AG04450 (cell line): ENCODE measurements around the gene CD200. TPM values are rescaled to one million over a fixed set of nuclear protein-coding genes. Genes with fewer than 3 reads are reported as not detected.

Experiments used
- CTCF ChIA-PET: fragments of 300-600, 350-600 bp; formaldehyde crosslinking; extraction: SDS; loops from one replicate; lab custom pipeline; 2022; ENCODE audit warnings: antibody characterized with exemption, inconsistent platforms; lab: Charles Lee
- POLR2A ChIA-PET: fragments of 350-600 bp; formaldehyde crosslinking; extraction: SDS; loops from one replicate; lab custom pipeline; 2021; ENCODE audit warnings: antibody characterized with exemption, inconsistent platforms; lab: Yijun Ruan, JAX
- DNase-seq: peaks from one replicate; pipeline ENCODE4 v3.0.0-alpha.2; 2011; ENCODE audit warnings: low read depth, low spot score
- H3K27ac ChIP-seq: one replicate; pipeline ENCODE4 v1.5.1; 2012; ENCODE audit warnings: low read depth, low read length, control low read depth
- H3K27me3 ChIP-seq: one replicate; pipeline ENCODE4 v1.6.0; 2012; ENCODE audit warnings: low read length; ENCODE audit not compliant: control insufficient read depth, insufficient read depth
- H3K4me3 ChIP-seq: 2 replicates; pipeline ENCODE4 v1.5.1; 2011; ENCODE audit warnings: mild to moderate bottlenecking, low read depth, low read length, control low read depth
- H3K9me3 ChIP-seq: 2 replicates; pipeline ENCODE4 v1.5.1; 2012; ENCODE audit warnings: low read length; ENCODE audit not compliant: control insufficient read depth, insufficient read depth
- CTCF ChIP-seq: IDR thresholded peaks from 2 replicates; pipeline ENCODE4 v1.5.1; 2011; ENCODE audit warnings: low read depth, low read length, control low read depth, inconsistent platforms
- polyA plus RNA-seq: library from polyadenylated mRNA; depleted of rRNA; stranded (reverse); fragments of >200 nt; gene quantifications from 2 replicates; pipeline ENCODE4 v1.2.3, GENCODE V29; 2011

CD200 gene
- polyA plus RNA-seq, 1 experiment, result 3.4 TPM

- Histone ChIP-seq H3K4me3 (no peak overlapping the region), H3K27me3 (no peaks in the 10 kb centered on the region), H3K9me3 (no peaks in the 10 kb centered on the region), H3K27ac (peak overlapping the region; percentile 82)
- DNase-seq, result no peak
- no peak for TF ChIP-seq CTCF
- ChIA-PET POLR2A (interaction anchor here (2.1 kb wide), 1 partner anchor 11 kb away, joined by 7 read pairs; no protein-coding TSS in a partner anchor), CTCF (no interaction called here)
These were observed 57.0 kb downstream of the CD200 start for GRCh38 chr3:112389961-112390360.

- Histone ChIP-seq H3K27me3 (no peaks in the 10 kb centered on the region), H3K4me3 (no peak overlapping the region), H3K27ac (peak overlapping the region; percentile 99), H3K9me3 (no peaks in the 10 kb centered on the region)
- ChIA-PET CTCF (no interaction called here), POLR2A (interaction anchor here (0.6 to 2.1 kb wide), 4 partner anchors 12 to 88 kb away, joined by 3 to 7 read pairs (median 6); partner anchors contain the start of gene CD200)
- DNase-seq, result peak; percentile 94
- TF ChIP-seq CTCF, result no peak
These were observed 58.1 kb downstream of the CD200 start for GRCh38 chr3:112390783-112391641.

GRCh38 chr3:112391648-112392047 is 58.7 kb downstream of the CD200 start:
- Histone ChIP-seq H3K9me3 (no peaks in the 10 kb centered on the region), H3K27me3 (no peaks in the 10 kb centered on the region), H3K4me3 (no peak overlapping the region), H3K27ac (peak overlapping the region; percentile 99)
- no peak for DNase-seq
- TF ChIP-seq CTCF, result no peak
- ChIA-PET CTCF (no interaction called here), POLR2A (interaction anchor here (1.2 to 2.1 kb wide), 2 partner anchors 13 to 58 kb away, joined by 7 read pairs; partner anchors contain the start of gene CD200)

- no peaks in the 10 kb centered on the region for H3K27me3 ChIP-seq
- no peaks in the 10 kb centered on the region for H3K9me3 ChIP-seq
- ChIA-PET CTCF (no interaction called here), POLR2A (no interaction called here)
- H3K4me3 ChIP-seq, result no peak overlapping the region
- H3K27ac ChIP-seq, result no peak overlapping the region
- no peak for TF ChIP-seq CTCF
- DNase-seq, result no peak
These were observed 59.7 kb downstream of the CD200 start for GRCh38 chr3:112392393-112393359.
